Trophoblast cell (in vitro differentiated cells and primary cell): ENCODE measurements around the gene GRIN2A.
A peak's percentile ranks its signal among the peaks of the same experiment; 100 is the strongest.

Experiments used
- DNase-seq, 2 donors: peaks; one replicate each; pipeline ENCODE4 v3.0.0-alpha.2; 2016
- H2AFZ ChIP-seq: 2 replicates; pipeline ENCODE4 v1.6.1; 2013; ENCODE audit warnings: low read length, moderate library complexity, mild to moderate bottlenecking; ENCODE audit not compliant: insufficient read depth, poor library complexity
- H2AK5ac ChIP-seq: 2 replicates; pipeline ENCODE4 v1.6.1; 2013; ENCODE audit warnings: mild to moderate bottlenecking, low read length
- H2BK120ac ChIP-seq: 2 replicates; pipeline ENCODE4 v1.6.1; 2013; ENCODE audit warnings: low read length, mild to moderate bottlenecking, moderate library complexity; ENCODE audit not compliant: insufficient read depth, poor library complexity
- H2BK12ac ChIP-seq: 2 replicates; pipeline ENCODE4 v1.6.1; 2013; ENCODE audit warnings: mild to moderate bottlenecking, low read length, moderate library complexity
- H2BK5ac ChIP-seq: 2 replicates; pipeline ENCODE4 v1.6.1; 2013; ENCODE audit warnings: low read length, low read depth, moderate library complexity, mild to moderate bottlenecking; ENCODE audit not compliant: poor library complexity
- H3K14ac ChIP-seq: 2 replicates; pipeline ENCODE4 v1.6.1; 2013; ENCODE audit warnings: mild to moderate bottlenecking, low read length
- H3K18ac ChIP-seq: 2 replicates; pipeline ENCODE4 v1.6.1; 2013; ENCODE audit warnings: mild to moderate bottlenecking, low read length
- H3K23ac ChIP-seq: 2 replicates; pipeline ENCODE4 v1.6.1; 2013; ENCODE audit warnings: low read length
- H3K27ac ChIP-seq: 2 replicates; pipeline ENCODE4 v1.5.1; 2013; ENCODE audit warnings: low read depth, mild to moderate bottlenecking, inconsistent platforms, low read length, moderate library complexity
- H3K27me3 ChIP-seq: 2 replicates; pipeline ENCODE4 v1.6.1; 2013; ENCODE audit warnings: inconsistent platforms, mild to moderate bottlenecking, low read length, moderate library complexity; ENCODE audit not compliant: insufficient read depth
- H3K36me3 ChIP-seq, 2 experiments: 1 replicate in 1 of 2; 2 replicates in 1 of 2; pipeline ENCODE4 v1.6.1; 2013; ENCODE audit warnings: low read length in 2 of 2, mild to moderate bottlenecking in 2 of 2, moderate library complexity in 1 of 2; ENCODE audit not compliant: insufficient read depth in 2 of 2, control insufficient read depth in 1 of 2
- H3K4ac ChIP-seq: 2 replicates; pipeline ENCODE4 v1.6.1; 2013; ENCODE audit warnings: low read depth, mild to moderate bottlenecking, low read length, moderate library complexity
- H3K4me1 ChIP-seq, 2 experiments: 1 replicate in 1 of 2; 2 replicates in 1 of 2; pipeline ENCODE4 v1.6.1; 2013; ENCODE audit warnings: low read length in 2 of 2, mild to moderate bottlenecking in 2 of 2, moderate library complexity in 1 of 2; ENCODE audit not compliant: insufficient read depth in 2 of 2, control insufficient read depth in 1 of 2
- H3K4me2 ChIP-seq: 2 replicates; pipeline ENCODE4 v1.6.1; 2013; ENCODE audit warnings: inconsistent platforms, mild to moderate bottlenecking, low read length, moderate library complexity
- H3K4me3 ChIP-seq: 2 replicates; pipeline ENCODE4 v1.5.1; 2013; ENCODE audit warnings: mild to moderate bottlenecking, low read depth, low read length, inconsistent platforms
- H3K79me1 ChIP-seq: one replicate; pipeline ENCODE4 v1.6.1; 2013; ENCODE audit warnings: low read length
- H3K79me2 ChIP-seq: 2 replicates; pipeline ENCODE4 v1.6.1; 2013; ENCODE audit warnings: low read length, mild to moderate bottlenecking; ENCODE audit not compliant: control insufficient read depth, insufficient read depth, poor library complexity
- H3K9ac ChIP-seq: 2 replicates; pipeline ENCODE4 v1.6.1; 2013; ENCODE audit warnings: mild to moderate bottlenecking, low read length
- H3K9me3 ChIP-seq: 2 replicates; pipeline ENCODE4 v1.6.1; 2013; ENCODE audit warnings: low read depth, mild to moderate bottlenecking, control low read depth, inconsistent platforms, low read length; ENCODE audit not compliant: insufficient read depth
- H4K12ac ChIP-seq: 2 replicates; pipeline ENCODE4 v1.6.1; 2013; ENCODE audit warnings: low read depth, mild to moderate bottlenecking, low read length, moderate library complexity
- H4K8ac ChIP-seq: 2 replicates; pipeline ENCODE4 v1.6.1; 2013; ENCODE audit warnings: low read depth, mild to moderate bottlenecking, low read length, moderate library complexity
- H4K91ac ChIP-seq: one replicate; pipeline ENCODE4 v1.6.1; 2013; ENCODE audit warnings: low read depth, mild to moderate bottlenecking, low read length, moderate library complexity
- WGBS: extraction: QIAGEN DNeasy Blood & Tissue Kit; methylation state at CpG from one replicate; pipeline ENCODE4 v1.1.7; 2013; ENCODE audit warnings: missing lambda C conversion rate; ENCODE audit not compliant: insufficient read length, insufficient coverage; ENCODE audit errors: extremely low coverage; 5-methylcytosine and 5-hydroxymethylcytosine counted together

The GRIN2A gene

GRCh38 chr16:10121897-10122425, 60.3 kb downstream of the GRIN2A start:
- Histone ChIP-seq H3K4ac (no peak overlapping the region), H2AK5ac (no peak overlapping the region), H4K12ac (no peak overlapping the region), H3K36me3 (no peaks in the 10 kb centered on the region), H3K79me2 (no peaks in the 10 kb centered on the region), H4K8ac (no peak overlapping the region), H3K27ac (no peak overlapping the region), H2BK120ac (no peak overlapping the region), H3K4me3 (no peak overlapping the region), H3K9me3 (no peaks in the 10 kb centered on the region), H3K4me2 (no peak overlapping the region), H4K91ac (no peak overlapping the region), H2BK5ac (no peak overlapping the region), H3K27me3 (no peaks in the 10 kb centered on the region), H2BK12ac (no peak overlapping the region), H3K23ac (no peak overlapping the region), H3K79me1 (no peaks in the 10 kb centered on the region), H3K18ac (no peak overlapping the region), H3K14ac (no peak overlapping the region), H3K4me1 (peaks cover 7 to 11% of the 10 kb centered on the region in 2 experiments), H3K9ac (no peak overlapping the region), H2AFZ (no peak overlapping the region)
- no peak for DNase-seq
- WGBS = no CpG with 5 or more reads among the region's 5 CpGs

- Histone ChIP-seq H3K27ac (no peak overlapping the region), H3K23ac (no peak overlapping the region), H2BK120ac (no peak overlapping the region), H3K4me3 (no peak overlapping the region), H3K79me2 (no peaks in the 10 kb centered on the region), H3K18ac (no peak overlapping the region), H2BK12ac (no peak overlapping the region), H4K91ac (no peak overlapping the region), H2AFZ (no peak overlapping the region), H3K4me2 (no peak overlapping the region), H3K9me3 (no peaks in the 10 kb centered on the region), H3K4me1 (peaks cover 7 to 11% of the 10 kb centered on the region in 2 experiments), H3K36me3 (no peaks in the 10 kb centered on the region), H3K14ac (no peak overlapping the region), H2AK5ac (no peak overlapping the region), H3K9ac (no peak overlapping the region), H3K4ac (no peak overlapping the region), H4K8ac (no peak overlapping the region), H3K79me1 (no peaks in the 10 kb centered on the region), H4K12ac (no peak overlapping the region), H2BK5ac (no peak overlapping the region), H3K27me3 (no peaks in the 10 kb centered on the region)
- peak in 1 of 2 donors; percentile 41 for DNase-seq
- WGBS = no CpG with 5 or more reads among the region's 2 CpGs
Measured at GRCh38 chr16:10121491-10121890, 60.7 kb downstream of the GRIN2A start.

DNA sequence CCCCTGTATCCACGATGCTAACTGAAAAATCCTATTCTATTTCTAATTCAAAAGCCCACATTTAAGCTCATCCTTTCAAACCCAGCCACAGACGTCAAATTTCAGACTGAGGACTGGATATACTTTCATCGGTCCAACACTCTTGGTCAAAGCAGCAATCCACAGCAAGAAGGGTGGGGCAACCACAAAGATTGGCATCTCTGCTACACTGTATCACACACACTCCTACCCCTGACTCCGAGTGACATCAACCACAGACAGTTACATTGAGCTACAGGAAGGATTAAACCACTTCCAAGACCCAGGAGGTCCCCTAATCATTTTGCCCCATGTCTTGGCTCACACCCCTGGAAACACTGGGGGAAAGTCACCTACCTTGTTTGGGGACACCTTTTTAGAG, 61.3 kb downstream of the GRIN2A start:
- H3K4me1 ChIP-seq = peaks cover 7 to 11% of the 10 kb centered on the region in 2 experiments
- H2BK12ac ChIP-seq = no peak overlapping the region
- H3K27ac ChIP-seq = no peak overlapping the region
- no peaks in the 10 kb centered on the region for H3K9me3 ChIP-seq
- H3K27me3 ChIP-seq = no peaks in the 10 kb centered on the region
- H4K12ac ChIP-seq = no peak overlapping the region
- H2BK120ac ChIP-seq = no peak overlapping the region
- H3K9ac ChIP-seq = no peak overlapping the region
- peak overlapping the region; percentile 17 for H3K23ac ChIP-seq
- no peak for DNase-seq
- H3K18ac ChIP-seq = no peak overlapping the region
- H4K91ac ChIP-seq = peak overlapping the region; percentile 9
- no peak overlapping the region for H2AK5ac ChIP-seq
- H3K36me3 ChIP-seq = no peaks in the 10 kb centered on the region
- H3K79me2 ChIP-seq = no peaks in the 10 kb centered on the region
- no peak overlapping the region for H2BK5ac ChIP-seq
- no peak overlapping the region for H3K4me3 ChIP-seq
- WGBS = no CpG with 5 or more reads among the region's 4 CpGs
- no peak overlapping the region for H3K4me2 ChIP-seq
- no peaks in the 10 kb centered on the region for H3K79me1 ChIP-seq
- H3K14ac ChIP-seq = no peak overlapping the region
- no peak overlapping the region for H3K4ac ChIP-seq
- no peak overlapping the region for H2AFZ ChIP-seq
- no peak overlapping the region for H4K8ac ChIP-seq

GRCh38 chr16:10114409-10114808, 67.8 kb downstream of the GRIN2A start:
- Histone ChIP-seq H3K18ac (no peak overlapping the region), H2BK5ac (no peak overlapping the region), H2AFZ (no peak overlapping the region), H3K4me1 (no peaks in the 10 kb centered on the region), H3K4me2 (no peak overlapping the region), H3K9ac (no peak overlapping the region), H3K27me3 (no peaks in the 10 kb centered on the region), H3K23ac (no peak overlapping the region), H2BK120ac (no peak overlapping the region), H4K8ac (no peak overlapping the region), H3K79me2 (no peaks in the 10 kb centered on the region), H3K4ac (no peak overlapping the region), H3K14ac (no peak overlapping the region), H3K4me3 (no peak overlapping the region), H4K91ac (no peak overlapping the region), H4K12ac (no peak overlapping the region), H3K9me3 (peaks cover 5% of the 10 kb centered on the region), H3K79me1 (no peaks in the 10 kb centered on the region), H2AK5ac (no peak overlapping the region), H2BK12ac (no peak overlapping the region), H3K27ac (no peak overlapping the region), H3K36me3 (no peaks in the 10 kb centered on the region)
- no peak for DNase-seq
- no CpG with 5 or more reads among the region's 4 CpGs for WGBS
